Epithelial cell of esophagus (primary cell): ENCODE measurements around the gene LRIF1.

Experiments
- DNase-seq: peaks from one replicate; pipeline ENCODE4 v3.0.0; 2010; ENCODE audit warnings: low read depth
- H3K4me3 ChIP-seq: 2 replicates; pipeline ENCODE4 v1.5.1; 2011; ENCODE audit warnings: mild to moderate bottlenecking, low read length, control low read depth
- TF ChIP-seq, protein P1 (sequence below): IDR thresholded peaks from 2 replicates; pipeline ENCODE4 v1.5.1; 2011; ENCODE audit warnings: low read depth, mild to moderate bottlenecking, low read length, control low read depth, inconsistent platforms; ENCODE audit not compliant: insufficient read depth; ENCODE audit errors: missing control alignments

Gene LRIF1

DNA sequence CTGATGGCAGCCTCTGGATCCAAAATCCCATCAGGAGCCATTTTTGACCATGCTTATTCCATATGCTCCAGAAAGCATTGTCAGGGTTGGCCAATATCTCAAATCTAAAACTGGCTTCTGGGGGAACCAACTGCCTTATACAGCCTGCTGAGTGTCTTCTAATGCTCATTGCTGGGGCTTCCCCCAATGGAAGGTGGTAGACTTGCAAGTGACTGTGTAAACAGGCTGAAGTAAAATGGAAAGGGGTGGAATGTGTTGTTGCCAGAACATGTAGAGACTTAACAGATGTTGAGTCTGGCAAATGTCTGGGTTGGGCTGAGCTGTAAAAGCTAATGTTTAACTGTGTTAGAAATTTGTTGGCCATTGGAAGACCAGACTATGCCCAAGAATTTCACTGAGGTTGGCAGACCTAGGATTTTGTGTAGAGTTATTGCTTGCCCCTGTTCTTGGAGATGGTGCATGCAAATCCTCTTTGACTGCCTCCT is 22.7 kb upstream of the LRIF1 start:
- peak; percentile 30 for DNase-seq
- TF ChIP-seq, protein P1, sequence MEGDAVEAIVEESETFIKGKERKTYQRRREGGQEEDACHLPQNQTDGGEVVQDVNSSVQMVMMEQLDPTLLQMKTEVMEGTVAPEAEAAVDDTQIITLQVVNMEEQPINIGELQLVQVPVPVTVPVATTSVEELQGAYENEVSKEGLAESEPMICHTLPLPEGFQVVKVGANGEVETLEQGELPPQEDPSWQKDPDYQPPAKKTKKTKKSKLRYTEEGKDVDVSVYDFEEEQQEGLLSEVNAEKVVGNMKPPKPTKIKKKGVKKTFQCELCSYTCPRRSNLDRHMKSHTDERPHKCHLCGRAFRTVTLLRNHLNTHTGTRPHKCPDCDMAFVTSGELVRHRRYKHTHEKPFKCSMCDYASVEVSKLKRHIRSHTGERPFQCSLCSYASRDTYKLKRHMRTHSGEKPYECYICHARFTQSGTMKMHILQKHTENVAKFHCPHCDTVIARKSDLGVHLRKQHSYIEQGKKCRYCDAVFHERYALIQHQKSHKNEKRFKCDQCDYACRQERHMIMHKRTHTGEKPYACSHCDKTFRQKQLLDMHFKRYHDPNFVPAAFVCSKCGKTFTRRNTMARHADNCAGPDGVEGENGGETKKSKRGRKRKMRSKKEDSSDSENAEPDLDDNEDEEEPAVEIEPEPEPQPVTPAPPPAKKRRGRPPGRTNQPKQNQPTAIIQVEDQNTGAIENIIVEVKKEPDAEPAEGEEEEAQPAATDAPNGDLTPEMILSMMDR, result no peak
- H3K4me3 ChIP-seq, result no peak overlapping the region

DNA sequence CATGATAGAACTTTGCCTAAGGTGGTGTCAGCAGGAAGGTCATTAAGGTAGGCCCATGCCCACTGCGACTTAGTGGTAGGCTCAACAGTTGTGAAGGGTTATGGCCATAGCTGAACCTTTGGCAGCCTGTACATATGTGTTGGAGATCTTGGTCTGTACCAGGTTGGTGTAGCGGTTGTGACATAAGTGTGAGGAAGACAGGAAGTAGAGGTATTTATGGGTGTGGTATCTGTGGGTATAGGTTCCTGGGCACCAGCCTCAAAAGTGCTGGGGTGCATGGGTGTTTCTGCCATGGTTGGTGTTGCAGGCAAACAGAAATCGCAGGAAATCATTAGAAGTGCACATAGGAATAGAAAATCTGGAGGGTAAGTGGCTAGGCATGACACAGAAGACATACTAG is 18.6 kb upstream of the LRIF1 start:
- DNase-seq, result no peak
- H3K4me3 ChIP-seq, result no peak overlapping the region
- TF ChIP-seq, protein P1, result no peak

DNA sequence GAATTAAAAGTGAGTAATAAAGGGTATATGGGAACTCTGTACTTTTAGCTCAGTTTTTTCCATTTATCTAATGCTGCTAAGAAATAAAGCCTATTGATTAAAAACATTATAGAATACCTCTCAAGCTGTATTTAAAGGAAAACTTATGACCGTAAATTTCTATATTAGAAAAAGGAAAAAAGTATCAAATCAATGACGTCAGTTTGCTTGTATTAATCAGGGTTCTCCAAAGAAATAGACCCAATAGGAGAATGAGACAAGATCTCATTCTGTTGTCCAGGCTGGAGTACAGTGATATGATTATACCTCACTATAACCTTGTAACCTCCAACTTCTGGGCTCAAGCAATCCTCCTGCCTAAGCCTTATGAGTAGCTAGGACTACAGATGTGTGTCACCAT is 15.4 kb upstream of the LRIF1 start:
- TF ChIP-seq, protein P1, result no peak
- no peak for DNase-seq
- no peak overlapping the region for H3K4me3 ChIP-seq

DNA sequence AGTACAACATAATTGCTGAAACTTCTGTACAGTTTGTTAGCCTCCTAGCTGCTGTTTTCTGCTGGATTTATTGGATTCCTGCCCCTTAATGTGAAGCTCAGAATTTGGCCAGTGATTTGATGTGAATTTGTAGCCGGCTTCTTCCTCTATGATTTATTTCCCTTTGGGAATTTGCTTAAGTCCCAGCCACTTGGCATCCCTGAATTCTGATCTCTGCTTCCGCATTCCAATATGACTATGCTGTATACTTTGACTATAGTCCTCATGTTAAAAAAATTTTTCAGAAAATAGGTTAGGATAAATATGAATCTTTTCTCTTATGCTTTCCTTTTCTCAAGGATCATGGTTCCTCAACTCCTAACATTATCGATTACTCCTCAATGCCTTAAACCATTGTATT is 12.4 kb upstream of the LRIF1 start:
- no peak for DNase-seq

DNA sequence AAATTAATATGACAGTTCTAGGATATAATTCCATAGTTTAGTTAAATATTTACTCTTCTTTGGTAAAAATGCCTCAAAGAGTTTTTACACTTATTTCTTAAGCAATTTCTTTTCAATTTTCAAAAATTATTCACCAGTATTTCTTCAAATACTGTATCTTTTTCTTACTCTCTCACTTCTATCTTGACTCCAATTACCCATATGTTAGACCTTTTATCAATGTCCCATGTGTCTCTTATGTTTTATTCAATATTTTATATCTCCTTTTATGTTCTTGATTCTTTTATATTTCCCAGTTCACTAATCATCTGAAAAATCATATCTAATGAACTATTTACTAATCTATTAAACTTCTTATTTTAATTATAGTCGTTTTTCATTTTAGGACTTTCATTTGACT is 11.5 kb upstream of the LRIF1 start:
- no peak for DNase-seq
- no peak overlapping the region for H3K4me3 ChIP-seq
- TF ChIP-seq, protein P1, result no peak

More for the DNA sequence above, 12.4 kb upstream of the LRIF1 start:
- TF ChIP-seq, protein P1, result no peak
- no peak overlapping the region for H3K4me3 ChIP-seq

DNA sequence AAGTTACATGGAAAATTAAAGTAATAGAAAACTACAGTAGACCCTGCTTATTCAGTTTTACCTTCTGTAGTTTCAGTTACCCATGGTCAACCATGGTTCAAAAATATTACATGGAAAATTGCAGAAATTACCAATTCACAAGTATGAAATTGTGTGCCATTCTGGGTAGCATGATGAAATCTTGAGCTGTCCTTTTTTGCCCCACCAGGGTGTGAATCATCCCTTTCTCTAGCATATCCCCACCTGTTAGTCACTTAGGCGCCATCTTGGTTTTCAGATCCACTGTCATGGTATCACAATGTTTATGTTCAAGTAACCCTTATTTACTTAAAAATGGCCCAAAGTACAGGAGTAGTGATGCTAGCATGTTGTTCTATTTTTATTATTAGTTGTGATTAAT is 3.5 kb upstream of the LRIF1 start:
- TF ChIP-seq, protein P1, result no peak
- H3K4me3 ChIP-seq, result no peak overlapping the region
- DNase-seq, result no peak

DNA sequence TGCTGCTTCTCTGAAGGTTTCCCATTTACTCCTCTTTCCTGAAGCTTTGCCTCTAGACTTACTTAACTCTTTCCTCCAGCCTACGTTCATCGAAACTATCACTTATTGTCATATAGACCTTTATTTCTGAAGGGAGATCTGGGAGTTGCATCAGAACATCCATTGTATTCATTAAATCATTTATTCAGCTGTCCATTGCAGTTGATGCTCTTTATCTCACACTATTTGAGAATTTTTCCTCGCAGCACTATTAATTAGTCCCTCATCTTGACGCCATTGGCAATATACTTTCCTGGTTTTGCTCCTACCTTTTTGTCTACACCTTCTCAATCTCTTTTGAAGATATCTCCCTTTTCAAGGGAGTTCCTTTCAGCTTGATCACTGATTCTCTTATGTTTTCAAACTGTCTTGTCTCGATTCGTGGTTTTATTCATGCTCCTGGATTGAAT is 757 bp upstream of the LRIF1 start:
- peak overlapping the region; percentile 93 for H3K4me3 ChIP-seq
- TF ChIP-seq, protein P1, result no peak
- no peak for DNase-seq
